SK-N-MC (cell line): ENCODE measurements around the gene PAPPA2.

Experiments
- DNase-seq: peaks from one replicate; pipeline ENCODE4 v3.0.0-alpha.2; 2011; ENCODE audit warnings: low read depth, low spot score
- H3K27ac ChIP-seq: fragments of 200-600 bp; sonication (generic); 2 replicates; pipeline ENCODE4 v1.5.1; 2016; ENCODE audit warnings: mixed run types
- H3K36me3 ChIP-seq: fragments of 200-600 bp; sonication (generic); 2 replicates; pipeline ENCODE4 v1.6.1; 2017; ENCODE audit warnings: antibody characterized with exemption, low read length, mixed read lengths; ENCODE audit not compliant: insufficient read depth
- H3K4me3 ChIP-seq: fragments of 200-600 bp; sonication (generic); 2 replicates; pipeline ENCODE4 v1.5.1; 2016
- H3K9ac ChIP-seq: fragments of 200-600 bp; sonication (generic); 2 replicates; pipeline ENCODE4 v1.8.0; 2017; ENCODE audit warnings: mixed run types, mixed read lengths; ENCODE audit not compliant: insufficient read length
- H3K9me3 ChIP-seq: fragments of 200-600 bp; sonication (generic); 2 replicates; pipeline ENCODE4 v1.6.1; 2017; ENCODE audit warnings: low read depth, mild to moderate bottlenecking, antibody characterized with exemption, low read length, moderate library complexity, mixed read lengths
- EZH2 ChIP-seq: fragments of 200-600 bp; sonication (generic); IDR thresholded peaks from one replicate; pipeline ENCODE4 v1.6.1; 2017; ENCODE audit warnings: antibody characterized with exemption
- FOXP2 ChIP-seq: optimal IDR thresholded peaks from 2 replicates; pipeline ENCODE3; 2011; ENCODE audit warnings: mild to moderate bottlenecking, moderate library complexity; ENCODE audit not compliant: insufficient read depth; ENCODE audit errors: extremely low read length, control extremely low read depth
- POLR2AphosphoS5 ChIP-seq: IDR thresholded peaks from 2 replicates; pipeline ENCODE4 v1.6.1; 2012; ENCODE audit warnings: mild to moderate bottlenecking, low read depth, low read length, borderline replicate concordance

PAPPA2 gene

DNA sequence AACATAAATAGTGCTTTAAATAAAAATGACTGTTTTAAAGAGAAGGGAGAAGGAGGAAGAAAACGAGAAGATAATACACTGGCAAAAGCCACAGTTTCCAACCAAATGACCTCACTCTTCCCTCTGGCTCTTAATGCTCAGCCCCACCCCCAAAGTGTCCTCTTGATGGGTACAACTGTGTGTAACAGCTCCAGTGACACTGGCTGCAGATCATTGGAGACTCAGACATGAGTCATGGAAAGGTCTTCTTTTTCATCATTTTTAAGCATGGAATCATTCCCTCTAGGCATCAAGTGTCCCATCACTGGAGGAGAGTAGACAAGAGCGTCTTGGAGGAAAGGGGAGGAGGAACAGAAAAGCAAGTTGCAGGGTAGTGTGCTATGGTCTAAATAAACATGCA, 333.0 kb downstream of the PAPPA2 start:
- Histone ChIP-seq H3K9ac (no peak overlapping the region), H3K36me3 (no peaks in the 10 kb centered on the region), H3K9me3 (no peaks in the 10 kb centered on the region), H3K27ac (no peak overlapping the region), H3K4me3 (no peak overlapping the region)
- no peak for DNase-seq
- TF ChIP-seq EZH2 (no peak), FOXP2 (no peak), POLR2AphosphoS5 (no peak)

DNA sequence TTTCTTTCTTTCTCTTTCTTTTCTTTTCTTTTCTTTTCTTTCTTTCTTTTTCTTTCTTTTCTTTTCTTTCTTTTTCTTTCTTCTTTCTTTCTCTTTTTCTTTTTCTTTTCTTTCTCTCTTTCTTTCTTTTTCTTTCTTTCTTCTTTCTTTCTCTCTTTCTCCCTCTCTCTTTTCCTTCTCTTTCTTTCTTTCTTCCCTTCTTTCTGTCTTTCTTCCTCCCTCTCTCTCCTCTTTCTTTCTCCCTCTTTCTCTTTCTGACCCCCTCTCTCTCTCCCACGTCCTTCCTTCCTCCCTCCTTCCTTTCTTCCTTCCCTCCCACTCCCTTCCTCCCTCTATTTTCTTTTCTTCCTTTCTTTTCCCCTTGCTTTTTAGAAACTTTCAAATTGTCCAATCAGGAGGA, 333.6 kb downstream of the PAPPA2 start:
- H3K27ac ChIP-seq = no peak overlapping the region
- H3K4me3 ChIP-seq = no peak overlapping the region
- H3K9me3 ChIP-seq = no peaks in the 10 kb centered on the region
- no peak overlapping the region for H3K9ac ChIP-seq
- H3K36me3 ChIP-seq = no peaks in the 10 kb centered on the region
- TF ChIP-seq FOXP2 (no peak), POLR2AphosphoS5 (no peak), EZH2 (no peak)
- DNase-seq = no peak

DNA sequence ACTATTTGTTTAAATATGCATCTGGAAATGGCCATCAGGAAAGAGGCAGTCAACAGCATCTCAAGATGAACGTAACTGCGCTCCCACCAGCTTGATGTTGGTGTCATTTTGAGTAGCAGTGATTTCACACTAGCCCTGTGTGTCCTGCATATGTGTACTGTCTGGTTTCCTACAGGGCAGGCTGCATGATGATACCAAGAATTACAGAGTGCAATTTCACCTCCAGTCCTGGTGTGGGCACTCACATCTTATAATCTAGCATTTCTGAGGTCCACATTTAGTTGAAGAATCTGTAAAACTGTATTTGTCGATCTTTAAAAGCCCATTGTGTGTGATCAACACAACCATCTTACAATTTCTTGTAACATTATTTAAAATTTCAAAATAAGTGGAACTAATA, 336.4 kb downstream of the PAPPA2 start:
- Histone ChIP-seq H3K4me3 (no peak overlapping the region), H3K9me3 (no peaks in the 10 kb centered on the region), H3K36me3 (no peaks in the 10 kb centered on the region), H3K27ac (no peak overlapping the region), H3K9ac (no peak overlapping the region)
- DNase-seq = no peak
- TF ChIP-seq POLR2AphosphoS5 = no peak
- TF ChIP-seq EZH2 = no peak
- no peak for TF ChIP-seq FOXP2

DNA sequence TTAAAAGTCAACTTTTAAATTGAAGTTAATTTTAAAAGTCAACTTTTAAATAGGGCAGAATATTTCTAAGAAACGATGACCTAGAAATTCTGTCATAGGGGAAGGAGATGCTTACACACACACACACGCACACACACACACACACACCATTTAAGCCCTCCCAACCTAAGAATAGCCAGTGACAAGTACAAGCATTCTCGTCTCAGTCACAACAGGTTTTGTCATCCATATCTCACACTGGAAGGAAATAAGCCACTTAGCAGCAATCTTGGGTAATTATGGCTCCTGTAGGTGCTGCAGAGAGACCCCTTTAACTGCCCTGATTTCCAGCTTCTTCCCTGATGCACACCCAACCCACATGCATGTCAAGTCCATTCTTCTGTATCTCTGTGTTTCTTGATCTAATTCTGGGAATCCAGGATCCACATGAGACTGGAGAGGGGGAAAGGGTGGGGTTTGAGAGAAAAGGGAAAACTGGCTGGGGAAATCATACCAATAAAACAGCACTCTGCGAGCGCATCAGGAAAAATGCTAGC, 338.1 kb downstream of the PAPPA2 start:
- no peak for DNase-seq
- Histone ChIP-seq H3K9ac (no peak overlapping the region), H3K9me3 (no peaks in the 10 kb centered on the region), H3K27ac (no peak overlapping the region), H3K4me3 (no peak overlapping the region), H3K36me3 (no peaks in the 10 kb centered on the region)
- TF ChIP-seq FOXP2 = no peak
- TF ChIP-seq POLR2AphosphoS5 = no peak
- no peak for TF ChIP-seq EZH2

DNA sequence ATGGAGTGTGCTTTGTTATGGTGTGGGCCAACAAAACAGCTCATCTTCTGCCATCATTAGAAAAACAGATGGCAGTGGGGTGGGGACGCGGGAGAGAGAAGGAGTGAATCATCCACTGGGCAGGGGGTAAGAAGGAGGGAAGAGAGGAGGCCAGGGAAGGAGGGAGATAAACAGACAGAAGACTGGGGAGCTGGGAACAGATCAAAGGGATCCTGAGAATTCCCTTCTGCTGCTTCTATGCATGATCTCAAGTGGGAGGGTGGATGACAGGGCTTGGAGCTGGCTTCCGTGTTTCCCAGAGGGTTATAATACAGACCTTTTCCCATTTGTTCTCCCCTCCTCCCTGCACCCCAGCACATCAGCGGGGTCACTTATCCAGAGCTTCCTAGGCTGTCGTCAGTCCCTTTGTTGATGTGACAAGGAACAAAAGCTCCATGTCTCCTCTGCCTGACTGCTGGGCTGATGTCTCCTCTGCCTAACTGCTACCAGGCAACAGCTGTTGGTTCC, 338.6 kb downstream of the PAPPA2 start:
- H3K36me3 ChIP-seq = no peaks in the 10 kb centered on the region
- H3K4me3 ChIP-seq = no peak overlapping the region
- H3K27ac ChIP-seq = no peak overlapping the region
- TF ChIP-seq FOXP2 = no peak
- DNase-seq = no peak
- H3K9ac ChIP-seq = no peak overlapping the region
- no peaks in the 10 kb centered on the region for H3K9me3 ChIP-seq

DNA sequence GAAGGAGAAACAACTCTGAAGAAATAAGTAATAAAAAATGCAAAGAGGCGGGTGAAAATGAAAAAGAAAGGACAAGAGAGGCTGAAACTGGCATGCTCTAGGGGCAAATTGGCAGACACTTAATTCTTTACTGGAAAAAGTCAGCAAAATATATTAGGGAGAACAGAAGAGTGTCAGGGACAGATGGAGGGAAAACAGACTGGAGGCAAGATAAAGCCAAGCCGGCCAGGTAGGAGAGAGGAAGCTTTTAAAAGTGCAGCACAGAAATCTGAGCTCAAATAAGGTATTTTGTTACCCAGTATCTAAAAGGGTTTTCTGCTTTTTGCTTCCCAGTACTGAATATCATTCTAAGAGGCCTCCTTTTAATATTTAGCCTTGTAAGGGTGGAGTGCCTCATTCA, 339.3 kb downstream of the PAPPA2 start:
- Histone ChIP-seq H3K36me3 (no peaks in the 10 kb centered on the region), H3K4me3 (no peak overlapping the region), H3K27ac (no peak overlapping the region), H3K9ac (no peak overlapping the region), H3K9me3 (no peaks in the 10 kb centered on the region)
- DNase-seq = no peak
- TF ChIP-seq POLR2AphosphoS5 (no peak), FOXP2 (no peak), EZH2 (no peak)

DNA sequence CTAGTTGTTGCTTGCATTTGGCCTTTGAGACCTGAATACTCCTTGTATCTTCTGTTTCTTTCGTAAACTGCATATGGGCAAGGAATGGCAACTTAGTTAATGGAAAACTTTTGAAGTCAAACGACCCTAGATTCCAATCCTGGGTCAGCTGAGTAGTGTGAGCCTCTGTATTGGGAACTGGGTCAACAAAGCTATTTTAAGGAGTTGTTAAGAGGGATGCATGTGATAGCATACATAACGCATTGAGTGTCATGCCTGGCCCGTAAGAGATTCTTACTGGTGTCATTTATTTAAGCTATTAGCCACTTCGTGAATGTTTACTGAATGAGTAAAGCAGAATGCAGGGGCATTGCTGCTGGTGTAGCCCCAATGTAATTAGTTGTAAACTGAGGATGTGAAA, 340.1 kb downstream of the PAPPA2 start:
- TF ChIP-seq POLR2AphosphoS5 = no peak
- TF ChIP-seq FOXP2 = no peak
- TF ChIP-seq EZH2 = no peak
- Histone ChIP-seq H3K27ac (no peak overlapping the region), H3K4me3 (no peak overlapping the region), H3K9ac (no peak overlapping the region), H3K9me3 (no peaks in the 10 kb centered on the region), H3K36me3 (no peaks in the 10 kb centered on the region)
- no peak for DNase-seq

DNA sequence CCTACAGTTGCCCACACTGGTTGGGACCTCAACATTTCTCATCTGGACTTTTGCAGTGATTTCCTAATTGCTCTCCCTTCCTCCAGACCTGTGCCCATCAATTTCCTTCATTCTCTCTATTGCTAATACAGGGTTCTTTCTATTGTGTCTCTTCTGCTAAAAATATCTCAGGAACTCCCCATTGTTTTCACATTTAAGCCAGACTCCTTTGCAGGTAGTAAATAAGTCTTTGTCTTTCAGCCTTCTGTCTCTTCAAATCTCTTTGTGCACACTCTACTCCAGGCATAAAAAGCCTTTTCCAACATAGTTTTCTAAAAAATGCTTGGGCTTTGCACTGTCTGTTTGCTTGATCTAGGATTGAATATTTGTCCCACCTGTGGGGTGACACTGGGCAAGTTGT, 340.6 kb downstream of the PAPPA2 start:
- no peak overlapping the region for H3K4me3 ChIP-seq
- no peak for DNase-seq
- TF ChIP-seq EZH2 (no peak), POLR2AphosphoS5 (no peak), FOXP2 (no peak)
- H3K9ac ChIP-seq = no peak overlapping the region
- H3K27ac ChIP-seq = no peak overlapping the region
- H3K9me3 ChIP-seq = no peaks in the 10 kb centered on the region
- no peaks in the 10 kb centered on the region for H3K36me3 ChIP-seq

DNA sequence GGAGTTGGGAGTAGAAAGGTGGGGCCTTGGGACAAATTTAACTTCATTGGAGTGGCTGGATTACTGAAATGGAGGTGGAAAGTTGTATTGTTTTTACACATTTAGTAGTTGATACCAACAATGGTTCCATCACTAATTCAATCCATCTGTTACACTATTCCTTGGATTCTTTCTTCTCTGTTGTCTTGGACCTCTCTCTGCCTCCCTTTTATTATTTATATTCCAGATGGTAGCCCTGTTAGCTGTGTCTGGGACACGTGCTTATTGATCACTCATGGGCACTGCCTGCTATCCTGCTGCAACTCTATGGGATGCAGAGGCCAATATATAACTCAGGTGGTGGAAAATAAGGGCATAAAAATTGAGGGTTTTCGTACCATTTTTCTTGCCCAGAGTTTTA, 346.3 kb downstream of the PAPPA2 start:
- no peak for DNase-seq
- H3K9ac ChIP-seq = no peak overlapping the region
- H3K9me3 ChIP-seq = no peaks in the 10 kb centered on the region
- no peaks in the 10 kb centered on the region for H3K36me3 ChIP-seq
- no peak overlapping the region for H3K27ac ChIP-seq
- H3K4me3 ChIP-seq = no peak overlapping the region
- TF ChIP-seq POLR2AphosphoS5 = no peak
- TF ChIP-seq FOXP2 = no peak
- no peak for TF ChIP-seq EZH2
